Fibroblast of lung (primary cell): ENCODE results near the gene RIF1. TPM values are rescaled to one million over a fixed set of nuclear protein-coding genes. Genes with fewer than 3 reads are reported as not detected.

Source experiments
- DNase-seq, 2 donors: peaks; one replicate each; pipeline versions ENCODE4 v3.0.0 to v3.0.0-alpha.2; 2010; ENCODE audit warnings: low read depth in 2 of 2
- H2AFZ ChIP-seq: 2 replicates; pipeline ENCODE4 v1.5.1; 2012; ENCODE audit warnings: low read length, control low read depth, inconsistent platforms
- H3K27ac ChIP-seq: 2 replicates; pipeline ENCODE4 v1.5.1; 2011; ENCODE audit warnings: low read length, control low read depth; ENCODE audit not compliant: insufficient read depth
- H3K27me3 ChIP-seq: 2 replicates; pipeline ENCODE4 v1.5.1; 2011; ENCODE audit warnings: mild to moderate bottlenecking, low read length; ENCODE audit not compliant: control insufficient read depth, insufficient read depth
- H3K36me3 ChIP-seq: 2 replicates; pipeline ENCODE4 v1.5.1; 2011; ENCODE audit warnings: low read length; ENCODE audit not compliant: control insufficient read depth, insufficient read depth
- H3K4me1 ChIP-seq: 2 replicates; pipeline ENCODE4 v1.5.1; 2011; ENCODE audit warnings: low read length; ENCODE audit not compliant: control insufficient read depth, insufficient read depth; ENCODE audit errors: extremely low read depth
- H3K4me2 ChIP-seq: 2 replicates; pipeline ENCODE4 v1.5.1; 2011; ENCODE audit warnings: low read length, control low read depth; ENCODE audit not compliant: insufficient read depth; ENCODE audit errors: extremely low read depth
- H3K4me3 ChIP-seq, 4 experiments: fragments of 200-600 bp in 1 of 4; sonication (generic) in 1 of 4; replicated peaks in 1 of 4; 2 replicates each; pipeline ENCODE4 v1.5.1; 2011 to 2016; ENCODE audit warnings: low read length in 4 of 4, low read depth in 3 of 4, mild to moderate bottlenecking in 3 of 4, control low read depth in 2 of 4, inconsistent platforms in 1 of 4, mixed read lengths in 1 of 4; ENCODE audit not compliant: insufficient read depth in 1 of 4; ENCODE audit errors: control extremely low read depth in 1 of 4
- H3K79me2 ChIP-seq: 2 replicates; pipeline ENCODE4 v1.5.1; 2012; ENCODE audit warnings: mild to moderate bottlenecking, low read length, inconsistent platforms; ENCODE audit not compliant: control insufficient read depth, insufficient read depth
- H3K9ac ChIP-seq: 2 replicates; pipeline ENCODE4 v1.5.1; 2011; ENCODE audit warnings: mild to moderate bottlenecking, low read length, control low read depth; ENCODE audit not compliant: insufficient read depth
- H3K9me3 ChIP-seq: 2 replicates; pipeline ENCODE4 v1.5.1; 2012; ENCODE audit warnings: low read depth, low read length; ENCODE audit not compliant: control insufficient read depth, insufficient read depth
- H4K20me1 ChIP-seq: 2 replicates; pipeline ENCODE4 v1.5.1; 2011; ENCODE audit warnings: low read length; ENCODE audit not compliant: control insufficient read depth, insufficient read depth; ENCODE audit errors: extremely low read depth
- EZH2 ChIP-seq: IDR thresholded peaks from 2 replicates; pipeline ENCODE4 v1.5.1; 2012; ENCODE audit warnings: low read length, control low read depth, mild to moderate bottlenecking; ENCODE audit errors: missing control alignments
- polyA plus RNA-seq, 2 donors: library from polyadenylated mRNA; depleted of rRNA in 1 of 2; stranded (reverse) in 1 of 2; unstranded in 1 of 2; fragments of >200 nt; gene quantifications; 2 replicates each; pipeline ENCODE4 v1.2.1, GENCODE V29; 2011 to 2012; ENCODE audit warnings: missing spikeins in 1 of 2
- total RNA-seq: library from RNA; depleted of rRNA; stranded (reverse); fragments of >200 nt; gene quantifications from 2 replicates; pipeline ENCODE4 v1.2.1, GENCODE V29; 2014
- TF ChIP-seq, protein P1 (sequence below), 2 donors: IDR thresholded peaks in 1 of 2; conservative IDR thresholded peaks in 1 of 2; 1 replicate in 1 of 2; 2 replicates in 1 of 2; pipeline ENCODE4 v1.5.1; 2011 to 2012; ENCODE audit warnings: low read length in 2 of 2, control low read depth in 1 of 2, inconsistent platforms in 1 of 2, low read depth in 1 of 2, mild to moderate bottlenecking in 1 of 2

RIF1 gene
- total and polyA plus RNA-seq, 2 donors (not counting 1 experiment from before 2014, with no cell fraction given) = 14.8 to 36.5 TPM

DNA sequence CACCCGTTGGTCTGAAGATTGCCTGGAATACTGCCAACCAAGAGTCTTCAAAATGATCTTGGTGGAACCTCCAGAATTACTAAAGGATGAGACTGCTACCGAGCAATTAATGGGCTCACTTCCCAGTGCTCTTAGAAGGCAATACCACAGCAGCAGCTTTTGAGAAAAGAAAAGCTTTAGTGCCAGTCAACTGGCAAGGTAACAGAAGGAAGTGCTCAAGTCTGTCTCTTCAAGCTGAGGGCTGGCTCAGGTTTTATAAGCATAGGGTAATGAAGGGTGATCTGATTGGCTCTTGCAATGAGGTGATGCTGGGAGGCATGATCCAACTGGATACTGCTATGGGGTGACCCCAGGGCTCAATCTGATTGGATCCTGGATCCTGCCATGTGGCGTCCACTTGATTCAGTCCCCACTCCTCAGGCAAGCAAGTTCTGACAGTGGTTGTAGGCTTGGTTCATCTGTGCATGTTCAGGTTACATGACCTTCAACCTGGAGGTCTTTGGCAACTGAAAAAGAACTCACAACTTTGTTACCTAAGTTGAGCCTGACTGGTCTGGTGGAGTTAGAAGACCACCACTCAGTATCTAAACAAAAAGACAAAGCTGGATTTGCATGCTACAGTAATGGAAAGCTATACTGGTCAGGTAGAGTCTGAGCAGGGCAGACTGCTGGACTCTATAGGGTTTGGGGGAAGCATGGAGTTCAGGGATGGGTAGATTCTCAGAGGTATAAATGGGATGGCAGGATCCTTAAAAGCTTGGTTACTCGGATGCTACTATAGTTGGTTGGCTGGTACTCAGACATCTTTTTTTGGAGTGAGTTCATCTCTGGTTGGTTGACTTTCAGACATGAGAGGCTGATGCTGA is 14.0 kb upstream of the RIF1 start:
- Histone ChIP-seq H3K4me1 (no peaks in the 10 kb centered on the region), H3K27me3 (no peaks in the 10 kb centered on the region), H3K9me3 (no peaks in the 10 kb centered on the region), H3K4me2 (no peak overlapping the region), H3K4me3 (no peak overlapping the region), H3K27ac (no peak overlapping the region), H4K20me1 (no peaks in the 10 kb centered on the region), H3K36me3 (no peaks in the 10 kb centered on the region), H3K79me2 (no peaks in the 10 kb centered on the region), H3K9ac (no peak overlapping the region), H2AFZ (no peak overlapping the region)
- TF ChIP-seq, protein P1, sequence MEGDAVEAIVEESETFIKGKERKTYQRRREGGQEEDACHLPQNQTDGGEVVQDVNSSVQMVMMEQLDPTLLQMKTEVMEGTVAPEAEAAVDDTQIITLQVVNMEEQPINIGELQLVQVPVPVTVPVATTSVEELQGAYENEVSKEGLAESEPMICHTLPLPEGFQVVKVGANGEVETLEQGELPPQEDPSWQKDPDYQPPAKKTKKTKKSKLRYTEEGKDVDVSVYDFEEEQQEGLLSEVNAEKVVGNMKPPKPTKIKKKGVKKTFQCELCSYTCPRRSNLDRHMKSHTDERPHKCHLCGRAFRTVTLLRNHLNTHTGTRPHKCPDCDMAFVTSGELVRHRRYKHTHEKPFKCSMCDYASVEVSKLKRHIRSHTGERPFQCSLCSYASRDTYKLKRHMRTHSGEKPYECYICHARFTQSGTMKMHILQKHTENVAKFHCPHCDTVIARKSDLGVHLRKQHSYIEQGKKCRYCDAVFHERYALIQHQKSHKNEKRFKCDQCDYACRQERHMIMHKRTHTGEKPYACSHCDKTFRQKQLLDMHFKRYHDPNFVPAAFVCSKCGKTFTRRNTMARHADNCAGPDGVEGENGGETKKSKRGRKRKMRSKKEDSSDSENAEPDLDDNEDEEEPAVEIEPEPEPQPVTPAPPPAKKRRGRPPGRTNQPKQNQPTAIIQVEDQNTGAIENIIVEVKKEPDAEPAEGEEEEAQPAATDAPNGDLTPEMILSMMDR (conservative IDR thresholded peaks at IDR 0.05 in 1 of 2, IDR thresholded peaks at IDR 0.05 in 1 of 2; ENCODE audit: low read depth in 1 of 2, low read length in 2 of 2) = no peak
- TF ChIP-seq EZH2 = no peak
- DNase-seq = no peak

GRCh38 chr2:151399981-151400380 is 9.7 kb upstream of the RIF1 start:
- no peak overlapping the region for H3K27ac ChIP-seq
- H2AFZ ChIP-seq = no peak overlapping the region
- no peaks in the 10 kb centered on the region for H3K36me3 ChIP-seq
- H3K4me2 ChIP-seq = no peak overlapping the region
- no peaks in the 10 kb centered on the region for H3K79me2 ChIP-seq
- no peaks in the 10 kb centered on the region for H3K27me3 ChIP-seq
- no peak for DNase-seq
- H3K4me3 ChIP-seq = no peak overlapping the region
- H4K20me1 ChIP-seq = no peaks in the 10 kb centered on the region
- H3K9ac ChIP-seq = no peak overlapping the region
- H3K4me1 ChIP-seq = no peaks in the 10 kb centered on the region
- H3K9me3 ChIP-seq = no peaks in the 10 kb centered on the region
- no peak for TF ChIP-seq EZH2
- TF ChIP-seq, protein P1 (conservative IDR thresholded peaks at IDR 0.05 in 1 of 2, IDR thresholded peaks at IDR 0.05 in 1 of 2; ENCODE audit: low read depth in 1 of 2, low read length in 2 of 2) = no peak

- H3K27ac ChIP-seq = no peak overlapping the region
- no peaks in the 10 kb centered on the region for H4K20me1 ChIP-seq
- no peak overlapping the region for H3K9ac ChIP-seq
- no peaks in the 10 kb centered on the region for H3K9me3 ChIP-seq
- H3K4me2 ChIP-seq = no peak overlapping the region
- H3K4me1 ChIP-seq = no peaks in the 10 kb centered on the region
- no peak for TF ChIP-seq EZH2
- TF ChIP-seq, protein P1 (conservative IDR thresholded peaks at IDR 0.05 in 1 of 2, IDR thresholded peaks at IDR 0.05 in 1 of 2; ENCODE audit: low read depth in 1 of 2, low read length in 2 of 2) = no peak
- no peaks in the 10 kb centered on the region for H3K27me3 ChIP-seq
- H3K36me3 ChIP-seq = no peaks in the 10 kb centered on the region
- H2AFZ ChIP-seq = no peak overlapping the region
- H3K4me3 ChIP-seq = no peak overlapping the region
- no peak for DNase-seq
- H3K79me2 ChIP-seq = no peaks in the 10 kb centered on the region
These were observed 8.6 kb upstream of the RIF1 start for GRCh38 chr2:151401149-151401548.
